ENCODE results near the gene CAPN1.

DNA sequence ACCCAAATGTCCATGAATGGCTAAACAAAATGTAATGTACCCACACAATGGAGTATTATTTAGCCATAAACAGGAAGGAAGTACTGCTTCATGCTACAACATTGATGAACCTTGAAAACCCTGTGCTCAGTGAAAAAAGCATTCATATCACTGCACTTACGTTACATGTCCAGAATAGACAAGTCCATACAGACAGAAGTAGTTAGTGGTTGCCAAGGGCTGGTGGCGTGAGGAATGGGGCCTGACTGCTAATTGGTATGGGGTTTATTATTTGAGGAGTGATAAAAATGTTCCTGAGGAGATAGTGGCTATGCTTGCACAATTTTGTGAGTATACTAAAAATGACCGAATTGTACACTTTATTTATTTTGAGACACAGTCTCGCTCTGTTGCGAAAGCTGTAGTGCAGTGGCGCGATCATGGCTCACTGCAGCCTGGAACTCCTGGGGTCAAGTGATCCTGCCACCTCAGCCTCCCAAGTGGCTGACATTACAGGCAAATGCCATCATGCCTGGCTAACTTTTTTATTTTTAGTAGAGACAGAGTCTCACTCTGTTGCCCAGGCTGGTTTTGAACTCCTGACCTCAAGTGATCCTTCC is 39.7 kb upstream of the CAPN1 start:
- TF ChIP-seq, protein P1, sequence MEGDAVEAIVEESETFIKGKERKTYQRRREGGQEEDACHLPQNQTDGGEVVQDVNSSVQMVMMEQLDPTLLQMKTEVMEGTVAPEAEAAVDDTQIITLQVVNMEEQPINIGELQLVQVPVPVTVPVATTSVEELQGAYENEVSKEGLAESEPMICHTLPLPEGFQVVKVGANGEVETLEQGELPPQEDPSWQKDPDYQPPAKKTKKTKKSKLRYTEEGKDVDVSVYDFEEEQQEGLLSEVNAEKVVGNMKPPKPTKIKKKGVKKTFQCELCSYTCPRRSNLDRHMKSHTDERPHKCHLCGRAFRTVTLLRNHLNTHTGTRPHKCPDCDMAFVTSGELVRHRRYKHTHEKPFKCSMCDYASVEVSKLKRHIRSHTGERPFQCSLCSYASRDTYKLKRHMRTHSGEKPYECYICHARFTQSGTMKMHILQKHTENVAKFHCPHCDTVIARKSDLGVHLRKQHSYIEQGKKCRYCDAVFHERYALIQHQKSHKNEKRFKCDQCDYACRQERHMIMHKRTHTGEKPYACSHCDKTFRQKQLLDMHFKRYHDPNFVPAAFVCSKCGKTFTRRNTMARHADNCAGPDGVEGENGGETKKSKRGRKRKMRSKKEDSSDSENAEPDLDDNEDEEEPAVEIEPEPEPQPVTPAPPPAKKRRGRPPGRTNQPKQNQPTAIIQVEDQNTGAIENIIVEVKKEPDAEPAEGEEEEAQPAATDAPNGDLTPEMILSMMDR (IDR thresholded peaks at IDR 0.05): no peak
- TF ChIP-seq POLR2AphosphoS5 (IDR thresholded peaks at IDR 0.05) (no peak), POLR2A (IDR thresholded peaks at IDR 0.05) (no peak), EP300 (IDR thresholded peaks at IDR 0.05) (no peak)
